C4-2B (cell line): ENCODE measurements around the gene MRPL33.

Source experiments
- H3K27ac ChIP-seq: fragments of 450-650 bp; 2 replicates; pipeline ENCODE4 v1.5.1; 2017
- ZFX ChIP-seq: fragments of 450-650 bp; IDR thresholded peaks from 2 replicates; pipeline ENCODE4 v1.6.1; 2017
- TF ChIP-seq, protein P1 (sequence below): fragments of 450-650 bp; conservative IDR thresholded peaks from 2 replicates; pipeline ENCODE4 v1.5.1; 2017; ENCODE audit warnings: mild to moderate bottlenecking

Gene MRPL33

DNA sequence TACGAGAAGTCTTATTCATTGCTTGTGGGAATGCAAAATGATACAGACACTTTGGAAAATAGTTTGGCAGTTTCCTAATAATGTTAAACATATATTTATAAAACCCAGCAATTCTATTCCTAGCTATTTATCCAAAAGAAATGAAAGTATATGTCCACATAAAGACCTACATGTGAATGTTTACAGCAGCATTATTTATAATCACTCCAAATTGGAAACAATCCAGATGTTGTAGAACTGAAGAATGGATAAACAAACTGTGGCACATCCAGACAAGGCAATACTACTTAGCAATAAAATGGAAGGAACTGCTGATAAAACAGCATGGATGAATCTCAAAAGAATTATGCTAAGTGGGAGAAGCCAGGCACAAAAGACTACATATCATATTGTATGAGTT, 19.3 kb downstream of the MRPL33 start:
- no peak for TF ChIP-seq ZFX
- TF ChIP-seq, protein P1, sequence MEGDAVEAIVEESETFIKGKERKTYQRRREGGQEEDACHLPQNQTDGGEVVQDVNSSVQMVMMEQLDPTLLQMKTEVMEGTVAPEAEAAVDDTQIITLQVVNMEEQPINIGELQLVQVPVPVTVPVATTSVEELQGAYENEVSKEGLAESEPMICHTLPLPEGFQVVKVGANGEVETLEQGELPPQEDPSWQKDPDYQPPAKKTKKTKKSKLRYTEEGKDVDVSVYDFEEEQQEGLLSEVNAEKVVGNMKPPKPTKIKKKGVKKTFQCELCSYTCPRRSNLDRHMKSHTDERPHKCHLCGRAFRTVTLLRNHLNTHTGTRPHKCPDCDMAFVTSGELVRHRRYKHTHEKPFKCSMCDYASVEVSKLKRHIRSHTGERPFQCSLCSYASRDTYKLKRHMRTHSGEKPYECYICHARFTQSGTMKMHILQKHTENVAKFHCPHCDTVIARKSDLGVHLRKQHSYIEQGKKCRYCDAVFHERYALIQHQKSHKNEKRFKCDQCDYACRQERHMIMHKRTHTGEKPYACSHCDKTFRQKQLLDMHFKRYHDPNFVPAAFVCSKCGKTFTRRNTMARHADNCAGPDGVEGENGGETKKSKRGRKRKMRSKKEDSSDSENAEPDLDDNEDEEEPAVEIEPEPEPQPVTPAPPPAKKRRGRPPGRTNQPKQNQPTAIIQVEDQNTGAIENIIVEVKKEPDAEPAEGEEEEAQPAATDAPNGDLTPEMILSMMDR = no peak
- no peak overlapping the region for H3K27ac ChIP-seq

DNA sequence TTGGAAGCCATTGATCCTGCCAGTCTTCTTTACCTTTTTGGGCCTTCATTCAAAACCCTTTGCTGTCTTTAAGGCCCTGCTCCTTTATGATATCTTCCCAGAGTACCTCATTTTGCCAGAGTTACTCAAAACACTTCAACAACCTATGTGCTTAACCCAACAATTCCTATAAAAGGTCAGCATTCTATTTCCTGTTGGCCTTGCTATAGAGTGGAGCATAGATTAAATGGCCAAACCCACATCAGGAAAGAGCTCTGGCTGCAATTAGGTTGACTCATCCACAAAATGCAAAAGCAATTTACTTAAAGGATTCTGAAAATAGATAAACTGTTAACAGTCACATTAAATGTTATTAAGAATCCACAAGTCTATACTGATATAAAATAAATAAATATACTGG, 21.2 kb downstream of the MRPL33 start:
- H3K27ac ChIP-seq = no peak overlapping the region

DNA sequence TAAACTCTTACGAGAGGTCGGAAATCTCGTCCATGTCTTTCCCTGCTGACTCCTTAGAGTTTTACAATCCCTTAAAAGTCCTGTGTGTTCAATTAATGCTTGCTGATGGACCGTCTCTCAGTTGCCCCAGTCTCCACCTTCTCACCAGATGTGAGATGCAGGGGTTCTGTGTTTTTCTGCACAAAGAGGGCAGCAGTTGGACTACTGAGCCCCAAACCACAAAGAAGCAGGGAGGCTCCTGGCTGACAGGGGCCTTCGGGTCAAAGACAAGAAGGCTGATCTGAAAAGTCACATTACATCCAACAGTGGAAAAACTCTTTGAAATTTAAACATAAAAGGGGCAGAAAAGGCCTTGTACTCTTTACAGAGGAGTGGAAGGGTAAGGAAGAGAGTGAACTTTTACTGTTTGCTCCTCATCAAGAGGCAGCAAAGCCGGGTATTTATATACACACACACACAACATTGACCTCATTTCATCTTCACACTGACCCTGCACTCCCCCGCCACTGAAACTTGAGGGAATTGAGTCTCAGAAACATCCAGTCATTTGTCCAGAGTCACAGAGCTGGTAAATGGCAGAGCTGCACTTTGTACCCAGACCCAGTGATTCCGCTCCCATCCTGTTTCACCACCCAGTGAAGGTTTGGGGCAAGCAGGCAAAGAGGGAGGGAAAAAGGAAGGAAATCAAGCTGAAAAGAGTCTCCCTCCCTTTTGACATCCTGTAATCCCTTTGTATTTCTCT, 23.7 kb downstream of the MRPL33 start:
- no peak for TF ChIP-seq ZFX
- TF ChIP-seq, protein P1 = no peak
- H3K27ac ChIP-seq = no peak overlapping the region

More for the DNA sequence above, 21.2 kb downstream of the MRPL33 start:
- TF ChIP-seq, protein P1 = no peak
- no peak for TF ChIP-seq ZFX

- TF ChIP-seq, protein P1 = no peak
- TF ChIP-seq ZFX = no peak
- H3K27ac ChIP-seq = no peak overlapping the region
These were observed 24.4 kb downstream of the MRPL33 start for GRCh38 chr2:27795868-27796277.

DNA sequence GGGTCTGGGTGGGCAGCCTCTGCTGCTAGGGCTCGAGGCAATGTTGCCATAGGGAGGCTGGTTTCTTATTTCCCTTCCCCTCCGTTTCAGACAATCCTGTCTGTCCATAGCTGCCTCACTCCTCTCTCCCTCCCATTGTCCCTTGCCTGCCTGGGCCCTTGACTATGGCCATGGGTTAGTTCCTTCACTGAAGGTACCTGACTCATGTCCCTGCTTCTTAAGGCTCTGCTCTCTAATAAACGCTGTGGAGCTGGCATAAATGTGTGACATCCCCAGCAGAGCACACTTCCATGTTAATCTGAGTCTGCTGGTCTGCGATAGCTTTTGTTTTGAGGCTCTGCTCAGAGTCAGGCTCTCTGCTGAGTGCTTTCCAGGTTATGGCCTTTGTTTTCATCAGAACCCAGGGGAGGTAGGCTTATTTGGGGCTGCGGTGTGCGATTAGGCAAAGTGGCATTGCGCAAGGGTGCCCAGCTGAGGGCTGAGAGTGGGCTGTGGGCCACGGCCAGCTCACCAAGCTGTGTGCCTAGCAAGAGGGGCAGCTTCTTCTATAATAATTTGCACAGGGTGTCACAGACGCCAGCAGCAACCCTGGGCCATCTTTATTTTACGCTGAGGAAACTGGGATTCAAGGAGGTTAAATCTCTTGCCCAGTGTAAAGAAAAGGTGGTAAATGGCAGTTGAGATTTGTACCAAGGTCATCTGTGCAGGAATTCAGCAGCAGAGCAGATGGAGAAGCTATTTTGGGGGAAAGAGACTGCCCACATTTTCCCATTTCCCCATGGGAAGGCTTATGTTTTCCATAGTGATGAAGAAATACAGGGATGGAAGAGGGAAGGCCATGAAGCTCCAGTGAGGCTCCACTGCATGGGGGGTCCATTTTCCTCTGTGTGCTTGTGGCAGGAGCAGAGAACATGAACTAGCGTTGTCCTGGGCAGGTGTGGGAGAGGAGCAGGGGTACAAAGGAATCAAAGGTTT, 25.6 kb downstream of the MRPL33 start:
- no peak overlapping the region for H3K27ac ChIP-seq
- no peak for TF ChIP-seq ZFX
- TF ChIP-seq, protein P1 = no peak

- TF ChIP-seq ZFX = no peak
- TF ChIP-seq, protein P1 = no peak
- H3K27ac ChIP-seq = no peak overlapping the region
These were observed 26.3 kb downstream of the MRPL33 start for GRCh38 chr2:27797841-27798240.

- no peak overlapping the region for H3K27ac ChIP-seq
- TF ChIP-seq ZFX = no peak
- TF ChIP-seq, protein P1 = no peak
These were observed 27.0 kb downstream of the MRPL33 start for GRCh38 chr2:27798486-27798885.
